ENCODE data around the gene CHPF. TPM values are rescaled to one million over a fixed set of nuclear protein-coding genes. Genes with fewer than 3 reads are reported as not detected.

Gene CHPF
- total and polyA plus RNA-seq, 7 donors = 8.4 to 14.2 (median 12.6) TPM

DNA sequence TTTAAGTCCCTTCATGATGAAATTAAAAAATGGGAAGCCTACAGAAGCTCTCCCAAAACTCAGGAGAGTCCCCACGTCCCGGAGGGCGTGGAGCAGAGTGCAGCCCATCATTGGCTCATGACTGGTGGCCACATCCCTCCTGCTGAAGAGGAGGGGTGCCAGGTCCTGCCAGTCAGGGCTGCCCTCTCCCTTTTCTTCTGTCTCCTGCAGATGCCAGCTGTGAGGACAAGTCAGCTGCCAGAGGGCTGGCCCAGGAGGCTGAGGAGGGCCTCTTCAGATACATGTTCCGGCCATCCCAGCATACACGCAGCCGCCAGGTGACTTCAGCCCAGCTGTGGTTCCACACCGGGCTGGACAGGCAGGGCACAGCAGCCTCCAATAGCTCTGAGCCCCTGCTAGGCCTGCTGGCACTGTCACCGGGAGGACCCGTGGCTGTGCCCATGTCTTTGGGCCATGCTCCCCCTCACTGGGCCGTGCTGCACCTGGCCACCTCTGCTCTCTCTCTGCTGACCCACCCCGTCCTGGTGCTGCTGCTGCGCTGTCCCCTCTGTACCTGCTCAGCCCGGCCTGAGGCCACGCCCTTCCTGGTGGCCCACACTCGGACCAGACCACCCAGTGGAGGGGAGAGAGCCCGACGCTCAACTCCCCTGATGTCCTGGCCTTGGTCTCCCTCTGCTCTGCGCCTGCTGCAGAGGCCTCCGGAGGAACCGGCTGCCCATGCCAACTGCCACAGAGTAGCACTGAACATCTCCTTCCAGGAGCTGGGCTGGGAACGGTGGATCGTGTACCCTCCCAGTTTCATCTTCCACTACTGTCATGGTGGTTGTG lies 31.1 kb upstream of the CHPF start:
- no peak for DNase-seq
- TF ChIP-seq, protein P1, sequence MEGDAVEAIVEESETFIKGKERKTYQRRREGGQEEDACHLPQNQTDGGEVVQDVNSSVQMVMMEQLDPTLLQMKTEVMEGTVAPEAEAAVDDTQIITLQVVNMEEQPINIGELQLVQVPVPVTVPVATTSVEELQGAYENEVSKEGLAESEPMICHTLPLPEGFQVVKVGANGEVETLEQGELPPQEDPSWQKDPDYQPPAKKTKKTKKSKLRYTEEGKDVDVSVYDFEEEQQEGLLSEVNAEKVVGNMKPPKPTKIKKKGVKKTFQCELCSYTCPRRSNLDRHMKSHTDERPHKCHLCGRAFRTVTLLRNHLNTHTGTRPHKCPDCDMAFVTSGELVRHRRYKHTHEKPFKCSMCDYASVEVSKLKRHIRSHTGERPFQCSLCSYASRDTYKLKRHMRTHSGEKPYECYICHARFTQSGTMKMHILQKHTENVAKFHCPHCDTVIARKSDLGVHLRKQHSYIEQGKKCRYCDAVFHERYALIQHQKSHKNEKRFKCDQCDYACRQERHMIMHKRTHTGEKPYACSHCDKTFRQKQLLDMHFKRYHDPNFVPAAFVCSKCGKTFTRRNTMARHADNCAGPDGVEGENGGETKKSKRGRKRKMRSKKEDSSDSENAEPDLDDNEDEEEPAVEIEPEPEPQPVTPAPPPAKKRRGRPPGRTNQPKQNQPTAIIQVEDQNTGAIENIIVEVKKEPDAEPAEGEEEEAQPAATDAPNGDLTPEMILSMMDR (IDR thresholded peaks at IDR 0.05) = no peak
- H3K27ac ChIP-seq = no peak overlapping the region
- ATAC-seq = no peak
- H3K4me3 ChIP-seq = no peak overlapping the region
- peaks cover 5% of the 10 kb centered on the region for H3K4me1 ChIP-seq
- intact Hi-C loops (cut with DNase I) = no loop called here
- H3K27me3 ChIP-seq (ENCODE audit: insufficient read depth in 3 of 3, low read length in 2 of 3) = no peaks in the 10 kb centered on the region
- H3K36me3 ChIP-seq (ENCODE audit: insufficient read depth in 1 of 2, low read depth in 1 of 2) = no peaks in the 10 kb centered on the region
- WGBS, 3 donors = 65 to 81% (median 71%) methylated on average over 19 to 22 of the region's 22 CpGs
- H3K9me3 ChIP-seq = no peaks in the 10 kb centered on the region

DNA sequence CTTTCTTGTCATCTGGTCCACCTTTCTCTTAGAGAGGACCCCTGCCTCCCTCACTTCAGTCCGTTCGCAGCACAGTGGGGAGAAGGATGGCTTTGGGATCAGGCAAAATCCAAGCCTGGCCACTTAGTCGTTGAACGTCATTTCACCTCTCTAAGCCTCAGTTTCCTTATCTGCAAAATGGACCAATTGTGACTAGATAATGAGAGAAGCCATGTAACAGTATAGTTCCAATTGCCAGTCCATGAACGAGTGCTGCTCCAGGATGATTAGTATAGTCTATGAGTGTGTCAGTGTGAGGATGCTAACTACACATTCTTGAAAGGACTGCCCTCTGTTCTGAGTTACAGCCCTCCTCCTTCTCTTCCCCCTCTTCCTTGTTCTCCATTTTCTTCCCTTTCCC lies 29.6 kb upstream of the CHPF start:
- Histone ChIP-seq H3K4me3 (no peak overlapping the region), H3K4me1 (peaks cover 9% of the 10 kb centered on the region), H3K27ac (no peak overlapping the region), H3K36me3 (ENCODE audit: insufficient read depth in 1 of 2, low read depth in 1 of 2) (peaks cover 0 to 6% of the 10 kb centered on the region in 2 donors), H3K27me3 (ENCODE audit: insufficient read depth in 3 of 3, low read length in 2 of 3) (no peaks in the 10 kb centered on the region), H3K9me3 (no peaks in the 10 kb centered on the region)
- ATAC-seq (no peak), DNase-seq (no peak)
- TF ChIP-seq, protein P1 (IDR thresholded peaks at IDR 0.05) = no peak
- intact Hi-C loops (cut with DNase I) = no loop called here
- WGBS, 3 donors = 81 to 91% (median 85%) methylated on average over 5 of the region's 5 CpGs

DNA sequence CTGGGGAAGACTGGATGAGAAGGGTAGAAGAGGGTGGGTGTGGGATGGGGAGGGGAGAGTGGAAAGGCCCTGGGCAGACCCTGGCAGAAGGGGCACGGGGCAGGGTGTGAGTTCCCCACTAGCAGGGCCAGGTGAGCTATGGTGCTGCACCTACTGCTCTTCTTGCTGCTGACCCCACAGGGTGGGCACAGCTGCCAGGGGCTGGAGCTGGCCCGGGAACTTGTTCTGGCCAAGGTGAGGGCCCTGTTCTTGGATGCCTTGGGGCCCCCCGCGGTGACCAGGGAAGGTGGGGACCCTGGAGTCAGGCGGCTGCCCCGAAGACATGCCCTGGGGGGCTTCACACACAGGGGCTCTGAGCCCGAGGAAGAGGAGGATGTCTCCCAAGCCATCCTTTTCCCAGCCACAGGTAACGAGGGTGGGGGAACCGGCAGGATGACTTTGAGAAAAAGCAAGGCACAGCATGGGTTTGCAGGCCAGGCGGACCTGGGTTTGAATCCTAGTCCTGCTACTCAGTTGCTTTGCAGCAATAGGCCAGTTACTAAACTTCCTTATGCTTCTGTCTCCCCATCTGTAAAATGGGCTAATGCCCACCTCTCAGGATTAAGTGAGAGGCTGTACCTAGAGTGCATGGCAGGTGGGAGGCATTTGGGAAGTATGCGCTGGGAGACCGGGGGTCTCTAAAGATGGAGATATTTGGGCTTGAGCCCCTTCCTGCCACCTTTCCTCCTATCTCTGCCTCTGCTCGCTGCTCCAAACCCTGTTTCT lies 28.8 kb upstream of the CHPF start, which contains the start of gene INHA:
INHA (plus strand) TSS at position 74 of the 765 bp plus-strand sequence; CDS start at position 139, 65 bp downstream.
- intact Hi-C loops (cut with DNase I) = no loop called here
- Histone ChIP-seq H3K27ac (peak within 1 kb of the TSS; percentile 93), H3K4me1 (peaks cover 9% of the 10 kb centered on the region), H3K4me3 (peak within 1 kb of the TSS; percentile 81), H3K27me3 (ENCODE audit: insufficient read depth in 3 of 3, low read length in 2 of 3) (no peaks in the 10 kb centered on the region), H3K36me3 (ENCODE audit: insufficient read depth in 1 of 2, low read depth in 1 of 2) (peaks cover 0 to 11% of the 10 kb centered on the region in 2 donors), H3K9me3 (no peaks in the 10 kb centered on the region)
- ATAC-seq (peak in 1 of 4 donors; percentile 1), DNase-seq (no peak)
- TF ChIP-seq, protein P1 (IDR thresholded peaks at IDR 0.05) = no peak
- 81 to 89% (median 86%) methylated on average over 13 of the region's 13 CpGs for WGBS, 3 donors

DNA sequence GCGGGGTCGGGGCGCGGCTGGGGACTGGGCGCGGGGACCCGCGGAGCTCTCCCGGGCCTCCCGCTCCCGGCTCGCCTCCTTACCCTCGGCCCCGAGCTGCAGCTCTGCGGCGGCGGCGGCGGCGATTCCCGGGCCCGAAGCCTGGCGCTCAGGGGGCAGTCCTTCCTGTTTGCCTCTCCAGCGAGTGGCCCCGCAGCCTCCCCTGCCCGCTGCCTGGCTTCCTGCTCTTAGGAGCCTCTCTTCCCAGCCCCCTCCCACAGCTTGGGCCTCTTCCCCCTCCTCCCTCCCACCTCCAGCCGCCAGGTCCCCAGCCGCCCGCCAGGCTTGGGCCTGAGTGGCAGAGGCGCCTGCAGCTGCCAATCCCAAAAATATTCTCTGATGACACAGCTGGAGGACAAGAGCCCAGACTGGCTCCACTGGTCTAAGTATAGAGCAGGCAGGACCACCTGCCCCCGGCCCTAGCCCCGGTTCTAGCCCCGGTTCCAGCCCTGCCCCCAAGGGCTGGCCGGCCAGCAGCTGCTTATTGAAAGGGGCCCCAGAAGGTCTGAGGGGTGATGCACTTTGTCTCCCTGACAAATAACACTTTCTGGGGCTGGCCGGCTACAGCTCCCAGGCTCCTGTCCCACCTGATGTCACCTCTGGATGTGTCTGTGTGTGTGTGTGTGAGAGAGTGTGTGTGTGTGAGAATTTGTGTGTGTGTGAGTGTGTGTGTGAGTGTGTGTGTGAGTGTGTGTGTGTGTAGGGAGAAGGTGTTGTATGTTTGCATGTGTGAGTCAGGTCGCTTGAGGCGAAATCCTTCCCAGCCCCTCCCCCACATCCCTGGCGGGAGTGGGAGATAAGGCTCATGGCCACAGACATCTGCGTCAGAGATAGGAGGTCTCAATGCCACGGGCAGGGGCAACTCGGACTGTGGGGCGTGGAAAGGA lies 28.0 kb upstream of the CHPF start, which contains the start of gene OBSL1:
OBSL1 (minus strand) TSS at position 229 of the 926 bp plus-strand sequence. CDS start 307 bp downstream, outside the sequence.
- H3K9me3 ChIP-seq = no peaks in the 10 kb centered on the region
- TF ChIP-seq, protein P1 (IDR thresholded peaks at IDR 0.05) = no peak
- WGBS, 3 donors = 7 to 11% (median 7%) methylated on average over 28 to 42 of the region's 42 CpGs
- H3K27me3 ChIP-seq (ENCODE audit: insufficient read depth in 3 of 3, low read length in 2 of 3) = no peaks in the 10 kb centered on the region
- DNase-seq = peak; percentile 78 to 92
- H3K4me3 ChIP-seq = peak within 1 kb of the TSS; percentile 81
- H3K36me3 ChIP-seq (ENCODE audit: insufficient read depth in 1 of 2, low read depth in 1 of 2) = peaks cover 0 to 20% of the 10 kb centered on the region in 2 donors
- intact Hi-C loops (cut with DNase I) = no loop called here
- peak; percentile 86 to 91 (median 90) for ATAC-seq
- peak within 1 kb of the TSS; percentile 93 for H3K27ac ChIP-seq
- peaks cover 9% of the 10 kb centered on the region for H3K4me1 ChIP-seq
